NB4 (cell line): Measurements from ENCODE around the gene PCSK2.

Source experiments
- DNase-seq: peaks from one replicate; pipeline ENCODE4 v3.0.0; 2010; ENCODE audit warnings: low read depth
- H3K4me3 ChIP-seq: one replicate; pipeline ENCODE4 v1.5.1; 2011; ENCODE audit warnings: mild to moderate bottlenecking, low read depth, low read length, moderate library complexity
- CTCF ChIP-seq: IDR thresholded peaks from one replicate; pipeline ENCODE4 v1.5.1; 2012; ENCODE audit warnings: low read depth, low read length
- MAX ChIP-seq: IDR thresholded peaks from 2 replicates; pipeline ENCODE4 v1.6.1; 2011; ENCODE audit warnings: low read depth, low read length
- MYC ChIP-seq: IDR thresholded peaks from 2 replicates; pipeline ENCODE4 v1.6.1; 2011; ENCODE audit warnings: low read depth, low read length
- POLR2A ChIP-seq: IDR thresholded peaks from 2 replicates; pipeline ENCODE4 v1.6.1; 2011; ENCODE audit warnings: mild to moderate bottlenecking; ENCODE audit not compliant: insufficient read length; ENCODE audit errors: extremely low read depth

The PCSK2 gene

GRCh38 chr20:17439616-17440296 lies 212.9 kb downstream of the PCSK2 start:
- DNase-seq, result no peak
- H3K4me3 ChIP-seq, result no peak overlapping the region
- TF ChIP-seq CTCF, result no peak

GRCh38 chr20:17441745-17442144 lies 214.9 kb downstream of the PCSK2 start:
- TF ChIP-seq CTCF (no peak), MAX (no peak), MYC (no peak), POLR2A (no peak)
- no peak overlapping the region for H3K4me3 ChIP-seq
- no peak for DNase-seq

- peak; percentile 40 for DNase-seq
- no peak for TF ChIP-seq POLR2A
- peak; percentile 43 for TF ChIP-seq CTCF
Observed at GRCh38 chr20:17442588-17442987, 215.7 kb downstream of the PCSK2 start.

GRCh38 chr20:17443131-17443858 lies 216.5 kb downstream of the PCSK2 start:
- TF ChIP-seq CTCF, result no peak
- DNase-seq, result no peak
- H3K4me3 ChIP-seq, result no peak overlapping the region

More at GRCh38 chr20:17442588-17442987, 215.7 kb downstream of the PCSK2 start:
- no peak overlapping the region for H3K4me3 ChIP-seq

- no peak for DNase-seq
- H3K4me3 ChIP-seq, result no peak overlapping the region
Observed at GRCh38 chr20:17444091-17444490, 217.3 kb downstream of the PCSK2 start.

More at GRCh38 chr20:17444091-17444490, 217.3 kb downstream of the PCSK2 start:
- TF ChIP-seq POLR2A, result no peak
- TF ChIP-seq CTCF, result no peak
- no peak for TF ChIP-seq MYC
- TF ChIP-seq MAX, result no peak
